ENCODE data around the gene EPS15.
A peak's percentile ranks its signal among the peaks of the same experiment; 100 is the strongest.
"Not testable (repeated sequence)": the region's sequence is repeated elsewhere in the genome, so short reads cannot be mapped to it uniquely, and the experiment has no call there.

EPS15 gene

GRCh38 chr1:51509773-51510172 lies 9.3 kb downstream of the EPS15 start:
- Histone ChIP-seq H3K27me3 (ENCODE audit: low read length) (no peaks in the 10 kb centered on the region), H3K9me3 (ENCODE audit: insufficient read depth, low read length) (no peaks in the 10 kb centered on the region), H3K27ac (ENCODE audit: low read depth, low read length) (peak overlapping the region; percentile 11; the same call in 1 of the 2 replicates), H3K4me3 (ENCODE audit: insufficient read depth, low read length, poor library complexity, severe bottlenecking) (no peak overlapping the region), H3K4me2 (ENCODE audit: low read depth, low read length, poor library complexity, severe bottlenecking) (peak overlapping the region; percentile 17), H3K9ac (ENCODE audit: low read length) (no peak overlapping the region), H3K79me2 (ENCODE audit: insufficient read depth, low read length) (peaks cover 94% of the 10 kb centered on the region), H3K9me2 (replicated peaks; ENCODE audit: insufficient read depth, low read length) (no peaks in the 10 kb centered on the region), H3K36me3 (ENCODE audit: low read length) (no peaks in the 10 kb centered on the region), H3F3A (ENCODE audit: insufficient read depth) (peaks cover 52% of the 10 kb centered on the region), H4K20me1 (ENCODE audit: low read depth, low read length) (no peaks in the 10 kb centered on the region), H2AFZ (ENCODE audit: low read depth, low read length, severe bottlenecking) (no peak overlapping the region)
- TF ChIP-seq CTCF (IDR thresholded peaks at IDR 0.05; ENCODE audit: insufficient read depth, low read length, poor library complexity, severe bottlenecking) (no peak), EZH2phosphoT487 (conservative IDR thresholded peaks at IDR 0.05; ENCODE audit: low read length) (no peak)

GRCh38 chr1:51506537-51506936 lies 12.5 kb downstream of the EPS15 start:
- Histone ChIP-seq H3K9ac (ENCODE audit: low read length) (peak overlapping the region; percentile 16; the same call in 1 of the 2 replicates), H3K4me2 (ENCODE audit: low read depth, low read length, poor library complexity, severe bottlenecking) (peak overlapping the region; percentile 88), H3F3A (ENCODE audit: insufficient read depth) (peaks cover 40% of the 10 kb centered on the region), H3K4me3 (ENCODE audit: insufficient read depth, low read length, poor library complexity, severe bottlenecking) (peak overlapping the region; percentile 36), H4K20me1 (ENCODE audit: low read depth, low read length) (no peaks in the 10 kb centered on the region), H3K9me2 (replicated peaks; ENCODE audit: insufficient read depth, low read length) (no peaks in the 10 kb centered on the region), H3K36me3 (ENCODE audit: low read length) (peaks cover 8% of the 10 kb centered on the region), H3K27me3 (ENCODE audit: low read length) (no peaks in the 10 kb centered on the region), H2AFZ (ENCODE audit: low read depth, low read length, severe bottlenecking) (no peak overlapping the region), H3K27ac (ENCODE audit: low read depth, low read length) (peak overlapping the region; percentile 84), H3K9me3 (ENCODE audit: insufficient read depth, low read length) (no peaks in the 10 kb centered on the region), H3K79me2 (ENCODE audit: insufficient read depth, low read length) (peaks cover 86% of the 10 kb centered on the region)
- TF ChIP-seq EZH2phosphoT487 (conservative IDR thresholded peaks at IDR 0.05; ENCODE audit: low read length) (no peak), CTCF (IDR thresholded peaks at IDR 0.05; ENCODE audit: insufficient read depth, low read length, poor library complexity, severe bottlenecking) (no peak)

- no peaks in the 10 kb centered on the region for H3K9me2 ChIP-seq (replicated peaks; ENCODE audit: insufficient read depth, low read length)
- peak overlapping the region; percentile 34 for H3K9ac ChIP-seq (ENCODE audit: low read length)
- H3K27ac ChIP-seq (ENCODE audit: low read depth, low read length) = peak overlapping the region; percentile 84
- H3F3A ChIP-seq (ENCODE audit: insufficient read depth) = peaks cover 43% of the 10 kb centered on the region
- no peaks in the 10 kb centered on the region for H4K20me1 ChIP-seq (ENCODE audit: low read depth, low read length)
- peaks cover 79% of the 10 kb centered on the region for H3K79me2 ChIP-seq (ENCODE audit: insufficient read depth, low read length)
- no peak overlapping the region for H3K4me3 ChIP-seq (ENCODE audit: insufficient read depth, low read length, poor library complexity, severe bottlenecking)
- TF ChIP-seq CTCF (IDR thresholded peaks at IDR 0.05; ENCODE audit: insufficient read depth, low read length, poor library complexity, severe bottlenecking) (no peak), EZH2phosphoT487 (conservative IDR thresholded peaks at IDR 0.05; ENCODE audit: low read length) (no peak)
- H3K4me2 ChIP-seq (ENCODE audit: low read depth, low read length, poor library complexity, severe bottlenecking) = peak overlapping the region; percentile 55
- H3K36me3 ChIP-seq (ENCODE audit: low read length) = peaks cover 8% of the 10 kb centered on the region
- no peaks in the 10 kb centered on the region for H3K27me3 ChIP-seq (ENCODE audit: low read length)
- H2AFZ ChIP-seq (ENCODE audit: low read depth, low read length, severe bottlenecking) = no peak overlapping the region
- no peaks in the 10 kb centered on the region for H3K9me3 ChIP-seq (ENCODE audit: insufficient read depth, low read length)
These were observed 14.1 kb downstream of the EPS15 start for GRCh38 chr1:51504806-51505525.

- H3K9me2 ChIP-seq (replicated peaks; ENCODE audit: insufficient read depth, low read length); H3K27me3 ChIP-seq (ENCODE audit: low read length); H3K9me3 ChIP-seq (ENCODE audit: insufficient read depth, low read length); H2AFZ ChIP-seq (ENCODE audit: low read depth, low read length, severe bottlenecking); H4K20me1 ChIP-seq (ENCODE audit: low read depth, low read length): not testable (repeated sequence)
- peak overlapping the region; percentile 75 for H3K27ac ChIP-seq (ENCODE audit: low read depth, low read length)
- peak overlapping the region; percentile 28; the same call in 1 of the 2 replicates for H3K9ac ChIP-seq (ENCODE audit: low read length)
- H3K36me3 ChIP-seq (ENCODE audit: low read length) = peaks cover 18% of the 10 kb centered on the region
- peaks cover 71% of the 10 kb centered on the region for H3K79me2 ChIP-seq (ENCODE audit: insufficient read depth, low read length)
- peak overlapping the region; percentile 33 for H3K4me3 ChIP-seq (ENCODE audit: insufficient read depth, low read length, poor library complexity, severe bottlenecking)
- H3K4me2 ChIP-seq (ENCODE audit: low read depth, low read length, poor library complexity, severe bottlenecking) = peak overlapping the region; percentile 50
- H3F3A ChIP-seq (ENCODE audit: insufficient read depth) = peaks cover 46% of the 10 kb centered on the region
These were observed 17.8 kb downstream of the EPS15 start for GRCh38 chr1:51501218-51501630.
